ENCODE results near the gene MAP3K20.

DNA sequence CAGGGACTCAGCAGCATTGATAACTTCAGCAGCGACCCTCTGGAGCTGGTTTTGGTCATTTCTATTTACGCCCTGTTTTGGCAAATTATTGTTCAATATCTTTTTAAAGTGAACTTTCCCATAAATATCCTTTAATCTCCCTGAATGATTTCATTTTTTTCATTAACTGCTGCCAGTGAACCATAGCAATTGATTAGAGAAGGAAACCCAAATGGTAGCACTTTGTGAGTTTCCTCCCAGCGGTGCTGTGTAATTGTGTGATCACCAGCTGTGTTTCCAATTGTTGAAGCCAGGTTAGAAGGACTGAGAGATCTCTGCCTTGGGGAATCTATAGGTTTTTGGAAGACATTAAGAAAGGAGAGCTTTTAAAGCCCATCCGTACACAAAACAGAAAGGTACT lies 16.3 kb downstream of the MAP3K20 start:
- TF ChIP-seq, protein P1, sequence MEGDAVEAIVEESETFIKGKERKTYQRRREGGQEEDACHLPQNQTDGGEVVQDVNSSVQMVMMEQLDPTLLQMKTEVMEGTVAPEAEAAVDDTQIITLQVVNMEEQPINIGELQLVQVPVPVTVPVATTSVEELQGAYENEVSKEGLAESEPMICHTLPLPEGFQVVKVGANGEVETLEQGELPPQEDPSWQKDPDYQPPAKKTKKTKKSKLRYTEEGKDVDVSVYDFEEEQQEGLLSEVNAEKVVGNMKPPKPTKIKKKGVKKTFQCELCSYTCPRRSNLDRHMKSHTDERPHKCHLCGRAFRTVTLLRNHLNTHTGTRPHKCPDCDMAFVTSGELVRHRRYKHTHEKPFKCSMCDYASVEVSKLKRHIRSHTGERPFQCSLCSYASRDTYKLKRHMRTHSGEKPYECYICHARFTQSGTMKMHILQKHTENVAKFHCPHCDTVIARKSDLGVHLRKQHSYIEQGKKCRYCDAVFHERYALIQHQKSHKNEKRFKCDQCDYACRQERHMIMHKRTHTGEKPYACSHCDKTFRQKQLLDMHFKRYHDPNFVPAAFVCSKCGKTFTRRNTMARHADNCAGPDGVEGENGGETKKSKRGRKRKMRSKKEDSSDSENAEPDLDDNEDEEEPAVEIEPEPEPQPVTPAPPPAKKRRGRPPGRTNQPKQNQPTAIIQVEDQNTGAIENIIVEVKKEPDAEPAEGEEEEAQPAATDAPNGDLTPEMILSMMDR (IDR thresholded peaks at IDR 0.05) = no peak
- TF ChIP-seq RAD21 (IDR thresholded peaks at IDR 0.05; ENCODE audit: low read length) (no peak), TAF1 (IDR thresholded peaks at IDR 0.05; ENCODE audit: borderline replicate concordance, low read depth, low read length) (no peak), POLR2AphosphoS5 (IDR thresholded peaks at IDR 0.05; ENCODE audit: low read depth, low read length) (no peak), FOXM1 (IDR thresholded peaks at IDR 0.05; ENCODE audit: low read depth) (no peak), CHD2 (IDR thresholded peaks at IDR 0.05; ENCODE audit: low read length, partially characterized antibody) (no peak)
- TF ChIP-seq, protein P2, sequence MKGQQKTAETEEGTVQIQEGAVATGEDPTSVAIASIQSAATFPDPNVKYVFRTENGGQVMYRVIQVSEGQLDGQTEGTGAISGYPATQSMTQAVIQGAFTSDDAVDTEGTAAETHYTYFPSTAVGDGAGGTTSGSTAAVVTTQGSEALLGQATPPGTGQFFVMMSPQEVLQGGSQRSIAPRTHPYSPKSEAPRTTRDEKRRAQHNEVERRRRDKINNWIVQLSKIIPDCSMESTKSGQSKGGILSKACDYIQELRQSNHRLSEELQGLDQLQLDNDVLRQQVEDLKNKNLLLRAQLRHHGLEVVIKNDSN (IDR thresholded peaks at IDR 0.05; ENCODE audit: borderline replicate concordance, low read depth) = no peak

All from SK-N-SH (cell line).